Measurements from ENCODE around the gene OR2V1.
"Not testable (repeated sequence)": the region's sequence is repeated elsewhere in the genome, so short reads cannot be mapped to it uniquely, and the experiment has no call there.

The OR2V1 gene

GRCh38 chr5:181114284-181114843, 16.6 kb downstream of the OR2V1 start:
- no peak for TF ChIP-seq CTCF (IDR thresholded peaks at IDR 0.05; ENCODE audit: insufficient read depth, missing control alignments)
- DNase-seq (ENCODE audit: insufficient read length, low spot score) (no peak), FAIRE-seq (no peak)

GRCh38 chr5:181113572-181113971, 17.4 kb downstream of the OR2V1 start:
- not testable (repeated sequence) for FAIRE-seq; DNase-seq (ENCODE audit: insufficient read length, low spot score)

- DNase-seq (ENCODE audit: insufficient read length, low spot score): no peak
- no peak for FAIRE-seq
- TF ChIP-seq CTCF (IDR thresholded peaks at IDR 0.05; ENCODE audit: insufficient read depth, missing control alignments): no peak
Observed at GRCh38 chr5:181112476-181112875, 18.5 kb downstream of the OR2V1 start.

GRCh38 chr5:181111010-181111409, 20.0 kb downstream of the OR2V1 start:
- DNase-seq (ENCODE audit: insufficient read length, low spot score) (no peak), FAIRE-seq (no peak)
- TF ChIP-seq CTCF (IDR thresholded peaks at IDR 0.05; ENCODE audit: insufficient read depth, missing control alignments): no peak

GRCh38 chr5:181109489-181110013, 21.4 kb downstream of the OR2V1 start:
- DNase-seq (ENCODE audit: insufficient read length, low spot score) (no peak), FAIRE-seq (no peak)
- TF ChIP-seq CTCF (IDR thresholded peaks at IDR 0.05; ENCODE audit: insufficient read depth, missing control alignments): no peak

GRCh38 chr5:181108578-181109165, 22.3 kb downstream of the OR2V1 start:
- DNase-seq (ENCODE audit: insufficient read length, low spot score) (no peak), FAIRE-seq (no peak)
- no peak for TF ChIP-seq CTCF (IDR thresholded peaks at IDR 0.05; ENCODE audit: insufficient read depth, missing control alignments)

GRCh38 chr5:181107699-181108098, 23.3 kb downstream of the OR2V1 start:
- DNase-seq (ENCODE audit: insufficient read length, low spot score): no peak
- FAIRE-seq: no peak

More at GRCh38 chr5:181107699-181108098, 23.3 kb downstream of the OR2V1 start:
- no peak for TF ChIP-seq CTCF (IDR thresholded peaks at IDR 0.05; ENCODE audit: insufficient read depth, missing control alignments)

Measured in D721Med (cell line).